ENCODE measurements around the gene MMP10. TPM values are rescaled to one million over a fixed set of nuclear protein-coding genes. Genes with fewer than 3 reads are reported as not detected.

The MMP10 gene
- total RNA-seq, 1 experiment from 2014 or later: not detected

GRCh38 chr11:102722821-102723220 is 57.6 kb downstream of the MMP10 start:
- Histone ChIP-seq H3K4me3 (no peak overlapping the region), H3K27me3 (no peaks in the 10 kb centered on the region), H3K27ac (no peak overlapping the region), H3K4me1 (no peaks in the 10 kb centered on the region), H3K9me3 (replicated peaks) (no peaks in the 10 kb centered on the region), H3K36me3 (no peaks in the 10 kb centered on the region)
- no peak for DNase-seq

Other genes starting within 250 kb of the MMP10 start
- not detected in 2 replicates for gene MMP7, start 249.9 kb downstream of the MMP10 start, total RNA-seq (2014; rRNA removed; shearing (Covaris generic))
- gene MMP20, start 155.3 kb downstream of the MMP10 start, total RNA-seq (2014; rRNA removed; shearing (Covaris generic)): not detected in 2 replicates
- gene MMP27, start 74.9 kb downstream of the MMP10 start, total RNA-seq (2014; rRNA removed; shearing (Covaris generic)): not detected in 2 replicates
- not detected in 2 replicates for gene MMP8, start 55.7 kb downstream of the MMP10 start, total RNA-seq (2014; rRNA removed; shearing (Covaris generic))
- not detected in 2 replicates for gene MMP1, start 17.5 kb upstream of the MMP10 start, total RNA-seq (2014; rRNA removed; shearing (Covaris generic))
- 0.43 and 0.71 TPM in 2 replicates for gene MMP3, start 63.0 kb upstream of the MMP10 start, total RNA-seq (2014; rRNA removed; shearing (Covaris generic))
- gene MMP12, start 94.4 kb upstream of the MMP10 start, total RNA-seq (2014; rRNA removed; shearing (Covaris generic)): not detected in 2 replicates
- gene MMP13, start 175.1 kb upstream of the MMP10 start, total RNA-seq (2014; rRNA removed; shearing (Covaris generic)): not detected in 2 replicates

All from SJCRH30 (cell line).